Heart left ventricle (tissue), 13 donors: ENCODE data around the gene TPPP2.

ENCODE experiments used
- POLR2A ChIP-seq, 2 donors: fragments of 450-650 bp; IDR thresholded peaks; one replicate each; pipeline ENCODE4 v1.6.1; 2017; ENCODE audit warnings: antibody characterized with exemption in 2 of 2, mild to moderate bottlenecking in 2 of 2, moderate library complexity in 2 of 2
- TF ChIP-seq, protein P1 (sequence below), 12 donors: fragments of 200-600 bp; sonication (generic) in 4 of 12; IDR thresholded peaks; one replicate each; pipeline versions ENCODE4 v1.5.0 to v1.8.0; 2018 to 2022; ENCODE audit warnings: antibody characterized with exemption in 12 of 12, mild to moderate bottlenecking in 5 of 12
- donor health status: ischemic (EF 13 %, LVEDD 7.1; RV severe dilation, severe dysfunction).
- donor health status: DM: no; HTN: yes; CAD: no.
- donor health status: DM: no; HTN: no; CAD: no.
- donor health status: ischemic (EF 25% LVEDD 6.9; RV normal size, moderate dysfunction).
- donor health status: ischemic (EF 25% LVEDD 5.7; RV mildly dilated, moderate dysfunction).
- donor health status: ischemic (EF 35%, LVEDD 5.7; RV mildly dilated, moderate dysfunction).
- donor health status: nonischemic (EF 11% LVEDD 7.7; RV severe dilation, severe dysfunction).
- donor health status: DM: yes; HTN: yes; CAD: no.
- donor health status: PGD.
- donor health status: ischemic (EF 29% LVEDD 5.4; RV normal size, mild dysfunction).
- donor health status: nonischemic (EF 23%, LVEDD 6.1; RV moderate dilation, normal function).

DNA sequence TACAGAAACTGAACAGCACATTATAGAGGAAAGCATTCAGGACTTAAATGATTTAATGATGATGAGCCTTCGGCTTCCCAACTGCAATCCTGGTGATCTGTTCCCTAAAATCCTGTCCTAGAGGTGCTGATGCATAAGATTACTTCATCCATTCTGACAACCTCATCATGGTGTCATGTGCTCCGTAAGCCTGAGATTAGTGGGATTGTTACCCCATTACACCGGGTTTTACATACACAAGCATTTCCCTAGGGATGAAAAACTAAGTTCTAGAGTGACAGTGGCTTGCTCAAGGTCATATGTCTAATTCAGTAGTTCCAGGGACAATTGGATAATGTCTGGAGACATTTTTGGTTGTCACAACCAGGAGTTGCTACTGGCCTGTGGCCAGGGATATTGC lies 7.1 kb downstream of the TPPP2 start:
- TF ChIP-seq, protein P1, sequence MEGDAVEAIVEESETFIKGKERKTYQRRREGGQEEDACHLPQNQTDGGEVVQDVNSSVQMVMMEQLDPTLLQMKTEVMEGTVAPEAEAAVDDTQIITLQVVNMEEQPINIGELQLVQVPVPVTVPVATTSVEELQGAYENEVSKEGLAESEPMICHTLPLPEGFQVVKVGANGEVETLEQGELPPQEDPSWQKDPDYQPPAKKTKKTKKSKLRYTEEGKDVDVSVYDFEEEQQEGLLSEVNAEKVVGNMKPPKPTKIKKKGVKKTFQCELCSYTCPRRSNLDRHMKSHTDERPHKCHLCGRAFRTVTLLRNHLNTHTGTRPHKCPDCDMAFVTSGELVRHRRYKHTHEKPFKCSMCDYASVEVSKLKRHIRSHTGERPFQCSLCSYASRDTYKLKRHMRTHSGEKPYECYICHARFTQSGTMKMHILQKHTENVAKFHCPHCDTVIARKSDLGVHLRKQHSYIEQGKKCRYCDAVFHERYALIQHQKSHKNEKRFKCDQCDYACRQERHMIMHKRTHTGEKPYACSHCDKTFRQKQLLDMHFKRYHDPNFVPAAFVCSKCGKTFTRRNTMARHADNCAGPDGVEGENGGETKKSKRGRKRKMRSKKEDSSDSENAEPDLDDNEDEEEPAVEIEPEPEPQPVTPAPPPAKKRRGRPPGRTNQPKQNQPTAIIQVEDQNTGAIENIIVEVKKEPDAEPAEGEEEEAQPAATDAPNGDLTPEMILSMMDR (IDR thresholded peaks at IDR 0.05) = no peak
- no peak for TF ChIP-seq POLR2A (IDR thresholded peaks at IDR 0.05)
